IMR-90 (cell line): ENCODE results near the gene RABEP2. TPM values are rescaled to one million over a fixed set of nuclear protein-coding genes. Genes with fewer than 3 reads are reported as not detected.

Source experiments
- ATAC-seq: fragments of 200-7000 bp; cut with Tn5 transposase; 2 replicates; pipeline ENCODE4 v1.9.1; 2020; ENCODE audit warnings: low read depth, mild to moderate bottlenecking, moderate library complexity
- BruUV-seq: library from RNA; stranded (reverse); fragments of 400-500 nt; replicated peaks from 2 replicates; lab custom pipeline; 2021; lab: Mats Ljungman, UMichigan
- CTCF ChIA-PET: fragments of 300-600 bp; formaldehyde crosslinking; extraction: SDS; loops from one replicate; lab custom pipeline; 2021; ENCODE audit warnings: antibody characterized with exemption; lab: Yijun Ruan, JAX
- POLR2A ChIA-PET: fragments of 300-600 bp; sonication (Branson Sonifier 250); formaldehyde crosslinking; loops from one replicate; lab custom pipeline; 2022; ENCODE audit warnings: antibody characterized with exemption; ENCODE audit not compliant: unreplicated experiment; lab: Charles Lee
- DNase-seq: peaks from one replicate; pipeline ENCODE4 v3.0.0; 2013
- H2AFZ ChIP-seq: replicated peaks from 2 replicates; pipeline ENCODE3; 2013; ENCODE audit warnings: low read length, mild to moderate bottlenecking; ENCODE audit not compliant: poor library complexity
- H2AK5ac ChIP-seq: 2 replicates; pipeline ENCODE4 v1.6.1; 2013; ENCODE audit warnings: low read depth, low read length, inconsistent platforms
- H2AK9ac ChIP-seq: replicated peaks from 2 replicates; pipeline ENCODE3; 2013; ENCODE audit warnings: mild to moderate bottlenecking, low read depth, low read length, moderate library complexity; ENCODE audit not compliant: poor library complexity
- H2BK120ac ChIP-seq: 2 replicates; pipeline ENCODE4 v1.6.1; 2013; ENCODE audit warnings: low read depth, low read length, inconsistent platforms
- H2BK15ac ChIP-seq: 3 replicates; pipeline ENCODE4 v1.6.1; 2013; ENCODE audit warnings: low read depth, low read length, inconsistent platforms
- H2BK20ac ChIP-seq: 2 replicates; pipeline ENCODE4 v1.6.1; 2013; ENCODE audit warnings: low read depth, mild to moderate bottlenecking, inconsistent platforms, low read length, moderate library complexity
- H2BK5ac ChIP-seq: 2 replicates; pipeline ENCODE4 v1.6.1; 2013; ENCODE audit warnings: mild to moderate bottlenecking, low read depth, low read length, inconsistent platforms; ENCODE audit not compliant: poor library complexity, severe bottlenecking
- H3K14ac ChIP-seq: replicated peaks from 2 replicates; pipeline ENCODE4 v1.6.1; 2013; ENCODE audit warnings: low read depth, low read length, inconsistent platforms
- H3K18ac ChIP-seq: 2 replicates; pipeline ENCODE4 v1.6.1; 2013; ENCODE audit warnings: low read depth, low read length, control low read depth
- H3K23ac ChIP-seq: 2 replicates; pipeline ENCODE4 v1.6.1; 2013; ENCODE audit warnings: low read depth, low read length, inconsistent platforms
- H3K27ac ChIP-seq: 2 replicates; pipeline ENCODE4 v1.5.1; 2013; ENCODE audit warnings: mild to moderate bottlenecking, control low read depth, low read length; ENCODE audit not compliant: insufficient read depth
- H3K27me3 ChIP-seq: 2 replicates; pipeline ENCODE4 v1.6.1; 2013; ENCODE audit warnings: low read length; ENCODE audit not compliant: control insufficient read depth, insufficient read depth
- H3K36me3 ChIP-seq: 2 replicates; pipeline ENCODE4 v1.6.1; 2013; ENCODE audit warnings: low read length, mixed read lengths; ENCODE audit not compliant: control insufficient read depth, insufficient read depth
- H3K4ac ChIP-seq: 2 replicates; pipeline ENCODE4 v1.6.1; 2013; ENCODE audit warnings: low read depth, low read length, inconsistent platforms
- H3K4me1 ChIP-seq: 2 replicates; pipeline ENCODE4 v1.6.1; 2013; ENCODE audit warnings: low read length, mixed read lengths; ENCODE audit not compliant: control insufficient read depth, insufficient read depth
- H3K4me2 ChIP-seq: 2 replicates; pipeline ENCODE4 v1.6.1; 2013; ENCODE audit warnings: low read depth, mild to moderate bottlenecking, control low read depth, low read length, moderate library complexity
- H3K4me3 ChIP-seq: 2 replicates; pipeline ENCODE4 v1.5.1; 2013; ENCODE audit warnings: low read depth, mild to moderate bottlenecking, control low read depth, low read length, moderate library complexity; ENCODE audit not compliant: insufficient read depth
- H3K56ac ChIP-seq: 2 replicates; pipeline ENCODE4 v1.6.1; 2013; ENCODE audit warnings: low read length, inconsistent platforms; ENCODE audit not compliant: insufficient read depth; ENCODE audit errors: extremely low read depth
- H3K79me1 ChIP-seq, 2 experiments: 2 replicates each; pipeline ENCODE4 v1.6.1; 2013; ENCODE audit warnings: low read length in 2 of 2, inconsistent platforms in 1 of 2, low read depth in 1 of 2
- H3K9ac ChIP-seq: 2 replicates; pipeline ENCODE4 v1.6.1; 2013; ENCODE audit warnings: low read depth, low read length, control low read depth
- H3K9me1 ChIP-seq: 2 replicates; pipeline ENCODE4 v1.6.1; 2013; ENCODE audit warnings: low read length, inconsistent platforms; ENCODE audit not compliant: insufficient read depth
- H3K9me3 ChIP-seq: 2 replicates; pipeline ENCODE4 v1.6.1; 2013; ENCODE audit warnings: low read length; ENCODE audit not compliant: control insufficient read depth, insufficient read depth
- H4K20me1 ChIP-seq: 2 replicates; pipeline ENCODE4 v1.6.1; 2013; ENCODE audit warnings: low read length, inconsistent platforms; ENCODE audit not compliant: insufficient read depth
- H4K5ac ChIP-seq: 2 replicates; pipeline ENCODE4 v1.6.1; 2013; ENCODE audit warnings: mild to moderate bottlenecking, low read depth, low read length, control low read depth
- H4K8ac ChIP-seq, 2 experiments: 2 replicates each; pipeline ENCODE4 v1.6.1; 2013; ENCODE audit warnings: low read depth in 2 of 2, low read length in 2 of 2, control low read depth in 1 of 2, inconsistent platforms in 1 of 2
- H4K91ac ChIP-seq: 2 replicates; pipeline ENCODE4 v1.6.1; 2013; ENCODE audit warnings: low read depth, low read length, inconsistent platforms; ENCODE audit not compliant: insufficient read depth
- CEBPB ChIP-seq: IDR thresholded peaks from 2 replicates; pipeline ENCODE4 v1.6.1; 2012; ENCODE audit warnings: low read depth, low read length, improper control_type of control experiment
- NFE2L2 ChIP-seq: fragments of 150-350 bp; IDR thresholded peaks from 2 replicates; pipeline ENCODE4 v1.6.1; 2016; ENCODE audit warnings: low read depth, mild to moderate bottlenecking, low read length
- RFX5 ChIP-seq: IDR thresholded peaks from 2 replicates; pipeline ENCODE4 v1.8.0; 2012; ENCODE audit warnings: low read depth, mild to moderate bottlenecking, low read length, moderate library complexity
- WGBS, 2 experiments: methylation state at CpG; one replicate each; pipeline versions ENCODE4 v1.1.5 to v1.1.7; 2013; ENCODE audit warnings: missing lambda C conversion rate in 2 of 2; ENCODE audit not compliant: insufficient read length in 1 of 2; ENCODE audit errors: extremely low coverage in 2 of 2; 5-methylcytosine and 5-hydroxymethylcytosine counted together
- dilution Hi-C: fragments of 300-500 bp; cut with HindIII; formaldehyde crosslinking; loops from one replicate; pipeline ENCODE4 v1.14.3; 2018; ENCODE audit warnings: low sequenced_read_pairs; ENCODE audit not compliant: unreplicated experiment
- in situ Hi-C: fragments of 300-500 bp; cut with MboI; formaldehyde crosslinking; loops from 3 replicates; pipeline ENCODE4 v1.14.3; 2019; ENCODE audit warnings: low sequenced_read_pairs, inconsistent platforms, mixed read lengths
- intact Hi-C: fragments of 100-400 bp; cut with micrococcal nuclease; formaldehyde crosslinking; loops from 2 replicates; pipeline ENCODE4 v1.10.0; 2022
- microRNA-seq, 2 experiments: library from miRNA; stranded (forward) in 1 of 2; unstranded in 1 of 2; fragments of 10-50 nt in 1 of 2; fragments of <30 nt in 1 of 2; gene quantifications in 1 of 2; microRNA quantifications in 1 of 2; one replicate each; pipeline versions ENCODE3 to v1.1.0; 2013 to 2020; ENCODE audit not compliant: insufficient read depth in 1 of 2, insufficient read length in 1 of 2, unreplicated experiment in 1 of 2
- polyA plus RNA-seq, 3 experiments: library from polyadenylated mRNA; depleted of rRNA; stranded (reverse); fragments of >200 nt; gene quantifications; 2 replicates each; pipeline ENCODE4 v1.2.3, GENCODE V29; 2012; ENCODE audit warnings: low replicate concordance in 1 of 3
- small RNA-seq, 5 experiments: library from RNA; depleted of rRNA; stranded (forward); fragments of <200 nt; gene quantifications; one replicate each; pipeline ENCODE3, GENCODE V24; 2012
- total RNA-seq: library from RNA; depleted of rRNA; stranded (reverse); fragments of >200 nt; gene quantifications from 2 replicates; pipeline ENCODE4 v1.2.3, GENCODE V29; 2012; rRNA removed
- TF ChIP-seq, protein P1 (sequence below): fragments of 150-350 bp; IDR thresholded peaks from 2 replicates; pipeline ENCODE4 v1.6.1; 2017; ENCODE audit warnings: mild to moderate bottlenecking, antibody characterized with exemption, low read length, low read depth

RABEP2 gene
- total and polyA plus RNA-seq, 2 of the 4 experiments (the other 2 are of a cell fraction), result 12.2 to 20.0 TPM

DNA sequence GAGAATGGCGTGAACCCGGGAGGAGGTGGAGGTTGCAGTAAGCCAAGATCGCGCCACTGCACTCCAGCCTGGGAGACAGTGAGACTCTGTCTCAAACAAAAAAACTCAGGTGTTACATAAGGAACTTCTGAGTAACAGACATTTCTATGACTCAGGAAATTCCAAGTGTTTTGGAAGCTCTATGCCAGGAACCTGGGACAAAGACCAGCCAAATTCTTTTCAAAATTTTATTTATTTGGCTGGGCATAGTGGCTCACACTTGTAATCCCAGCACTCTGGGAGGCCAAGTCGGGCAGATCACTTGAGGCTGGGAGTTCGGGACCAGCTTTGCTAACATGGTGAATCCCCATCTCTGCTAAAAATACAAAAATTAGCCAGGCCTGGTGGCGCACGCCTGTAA is 66.6 kb downstream of the RABEP2 start:
- Histone ChIP-seq H4K5ac (no peak overlapping the region), H3K9me3 (no peaks in the 10 kb centered on the region), H3K4ac (no peak overlapping the region), H4K91ac (no peak overlapping the region), H3K18ac (no peak overlapping the region), H3K4me1 (no peaks in the 10 kb centered on the region; the same call in 1 of the 2 replicates), H3K23ac (no peak overlapping the region), H2BK15ac (no peak overlapping the region), H2AK5ac (no peak overlapping the region), H3K14ac (no peak overlapping the region), H3K9ac (no peak overlapping the region), H3K9me1 (peaks cover 7% of the 10 kb centered on the region; the same call in 1 of the 2 replicates), H2BK5ac (no peak overlapping the region), H3K79me1 (peaks cover 21 to 40% of the 10 kb centered on the region in 2 experiments), H2BK120ac (no peak overlapping the region), H3K56ac (no peak overlapping the region), H4K8ac (no peak overlapping the region), H2AFZ (no peak overlapping the region), H3K4me2 (no peak overlapping the region), H3K27ac (no peak overlapping the region), H3K4me3 (no peak overlapping the region), H4K20me1 (no peaks in the 10 kb centered on the region; the same call in 1 of the 2 replicates), H3K36me3 (no peaks in the 10 kb centered on the region), H2AK9ac (no peak overlapping the region), H2BK20ac (no peak overlapping the region), H3K27me3 (no peaks in the 10 kb centered on the region)
- intact Hi-C loops, result no loop called here
- dilution Hi-C loops, result no loop called here
- no peak for TF ChIP-seq NFE2L2
- TF ChIP-seq RFX5, result no peak
- TF ChIP-seq, protein P1, sequence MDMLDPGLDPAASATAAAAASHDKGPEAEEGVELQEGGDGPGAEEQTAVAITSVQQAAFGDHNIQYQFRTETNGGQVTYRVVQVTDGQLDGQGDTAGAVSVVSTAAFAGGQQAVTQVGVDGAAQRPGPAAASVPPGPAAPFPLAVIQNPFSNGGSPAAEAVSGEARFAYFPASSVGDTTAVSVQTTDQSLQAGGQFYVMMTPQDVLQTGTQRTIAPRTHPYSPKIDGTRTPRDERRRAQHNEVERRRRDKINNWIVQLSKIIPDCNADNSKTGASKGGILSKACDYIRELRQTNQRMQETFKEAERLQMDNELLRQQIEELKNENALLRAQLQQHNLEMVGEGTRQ, result no peak
- TF ChIP-seq CEBPB, result no peak
- ATAC-seq (no peak), DNase-seq (peak; percentile 13)
- POLR2A ChIA-PET, result no interaction called here
- 85% methylated on average over 5 of the region's 8 CpGs; no CpG with 5 or more reads in 1 of the 2 experiments for WGBS, 2 experiments
- in situ Hi-C loops, result no loop called here
- BruUV-seq, result no TSS peak
- CTCF ChIA-PET, result no interaction called here

Small RNA genes within 50 kb of the gene (microRNA-seq; reads per million reads assigned to microRNA genes)
- gene RF00416 (ENCODE audit: insufficient read depth, insufficient read length), result not detected

Small RNA genes within 50 kb of the gene (small RNA-seq; reads per million reads assigned to genes)
- gene RF00416, result 0 reads per million in 5 experiments

Other genes with a start within 250 kb of the RABEP2 start
- gene EIF3C, start 213.8 kb downstream of the RABEP2 start, total RNA-seq, result 132 and 184 TPM in 2 replicates
- 260 and 325 TPM in 2 replicates for gene EIF3C, start 213.8 kb downstream of the RABEP2 start, polyA plus RNA-seq (2012; rRNA removed)
- 0.56 TPM in 1 of 2 replicates, not detected in the other for gene NPIPB9, start 173.5 kb downstream of the RABEP2 start, total RNA-seq
- gene NPIPB9, start 173.5 kb downstream of the RABEP2 start, polyA plus RNA-seq (2012; rRNA removed), result 0.11 and 0.15 TPM in 2 replicates
- 10.3 and 12.9 TPM in 2 replicates for gene ATXN2L, start 102.2 kb downstream of the RABEP2 start, total RNA-seq
- gene ATXN2L, start 102.2 kb downstream of the RABEP2 start, polyA plus RNA-seq (2012; rRNA removed), result 50.2 and 58.8 TPM in 2 replicates
- gene TUFM, start 78.9 kb downstream of the RABEP2 start, total RNA-seq, result 80.3 and 88.0 TPM in 2 replicates
- 126 and 131 TPM in 2 replicates for gene TUFM, start 78.9 kb downstream of the RABEP2 start, polyA plus RNA-seq (2012; rRNA removed)
- gene SH2B1, start 61.4 kb downstream of the RABEP2 start, total RNA-seq, result 3.9 and 4.7 TPM in 2 replicates
- gene SH2B1, start 61.4 kb downstream of the RABEP2 start, polyA plus RNA-seq (2012; rRNA removed), result 38.6 and 39.9 TPM in 2 replicates
- gene ATP2A1, start 46.8 kb downstream of the RABEP2 start, total RNA-seq, result under 0.01 TPM in 1 of 2 replicates, not detected in the other
- gene ATP2A1, start 46.8 kb downstream of the RABEP2 start, polyA plus RNA-seq (2012; rRNA removed), result 0.56 and 0.63 TPM in 2 replicates
- not detected in 2 replicates for gene CD19, start 6.7 kb upstream of the RABEP2 start, total RNA-seq
- gene CD19, start 6.7 kb upstream of the RABEP2 start, polyA plus RNA-seq (2012; rRNA removed), result not detected in 2 replicates
- 8.1 and 10.0 TPM in 2 replicates for gene NFATC2IP, start 25.7 kb upstream of the RABEP2 start, total RNA-seq
- gene NFATC2IP, start 25.7 kb upstream of the RABEP2 start, polyA plus RNA-seq (2012; rRNA removed), result 24.5 and 29.1 TPM in 2 replicates
- 4.7 and 6.9 TPM in 2 replicates for gene SPNS1, start 49.5 kb upstream of the RABEP2 start, total RNA-seq
- 37.3 and 39.9 TPM in 2 replicates for gene SPNS1, start 49.5 kb upstream of the RABEP2 start, polyA plus RNA-seq (2012; rRNA removed)
- 0.18 TPM in 1 of 2 replicates, not detected in the other for gene LAT, start 59.8 kb upstream of the RABEP2 start, total RNA-seq
- 7.4 and 7.6 TPM in 2 replicates for gene LAT, start 59.8 kb upstream of the RABEP2 start, polyA plus RNA-seq (2012; rRNA removed)